ENCODE data around the gene UBASH3A.
A peak's percentile ranks its signal among the peaks of the same experiment; 100 is the strongest.

The UBASH3A gene

DNA sequence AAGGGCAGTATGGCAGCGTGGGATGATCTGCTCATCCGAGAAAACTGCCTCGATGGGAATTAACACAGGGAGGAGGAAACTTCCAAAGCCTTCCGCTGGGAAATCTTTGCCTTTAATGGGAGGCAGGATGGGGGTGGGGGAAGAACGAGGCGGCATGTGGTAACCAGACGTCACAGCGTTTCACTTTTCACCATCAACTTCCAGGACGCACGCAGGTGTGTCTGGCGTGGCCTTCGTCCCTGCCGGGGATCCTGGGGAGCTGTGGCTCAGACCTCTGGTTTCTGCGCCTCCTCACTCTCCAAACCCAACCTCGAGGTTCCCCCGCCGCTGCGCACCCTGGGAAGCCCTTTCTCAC is 92.0 kb downstream of the UBASH3A start:
- peak; percentile 57 for DNase-seq

DNA sequence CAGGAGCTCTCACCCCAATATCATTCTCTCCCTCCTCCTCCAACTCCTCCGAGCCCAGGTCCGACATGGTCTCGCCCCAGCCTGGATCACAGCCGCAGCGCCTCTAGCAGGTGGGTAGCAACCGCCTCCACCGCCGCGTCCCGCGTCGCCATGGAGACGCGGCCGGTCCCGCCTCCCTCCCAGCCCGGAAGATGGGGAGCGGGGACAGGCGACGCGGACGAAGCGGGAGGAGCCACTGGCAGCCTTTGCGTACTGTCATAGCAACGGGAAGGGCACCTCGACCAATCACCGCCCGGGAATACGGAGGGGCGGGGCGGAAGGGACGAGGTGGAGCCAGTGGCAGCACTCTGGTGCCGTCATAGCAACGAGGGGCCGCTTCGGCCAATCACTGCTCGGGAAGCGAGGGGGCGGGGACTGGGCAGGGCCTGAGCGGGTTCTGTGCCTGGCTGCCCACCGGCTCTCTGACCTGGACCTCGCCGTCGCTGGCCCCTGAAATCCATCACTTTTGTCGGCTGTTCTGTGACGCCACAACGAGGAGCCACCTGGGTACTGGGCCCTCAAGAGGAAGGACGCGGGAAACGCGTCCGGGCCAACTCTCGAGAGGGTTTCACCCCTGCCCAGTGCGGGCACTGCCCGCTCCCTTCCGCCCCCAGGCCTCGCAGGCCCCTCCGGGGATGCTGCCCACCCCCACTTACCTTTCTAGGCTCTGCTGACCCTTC is 92.6 kb downstream of the UBASH3A start, which contains the start of gene RSPH1:
Gene RSPH1 (minus strand): TSS at position 105 of the 719 bp plus-strand sequence. CDS start 38 bp downstream, at position 67.
- DNase-seq: peak; percentile 97

DNA sequence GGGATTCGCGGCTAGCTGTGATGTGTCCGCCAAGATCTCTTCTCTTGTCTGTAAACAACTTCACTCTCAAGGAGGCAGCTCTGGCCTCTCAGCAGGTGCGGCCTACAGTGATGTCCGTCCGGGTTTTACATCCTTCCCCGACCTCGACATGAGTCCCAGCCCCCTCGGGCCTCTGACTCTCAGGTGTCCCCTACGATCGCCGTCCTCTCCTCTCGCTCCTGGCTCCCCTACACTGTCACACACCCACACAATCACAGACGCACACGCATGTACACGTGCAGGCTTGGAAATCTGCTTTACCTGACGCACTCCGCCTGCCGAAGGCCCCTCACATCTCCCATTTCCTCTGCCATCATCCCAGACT is 93.1 kb downstream of the UBASH3A start:
- DNase-seq: no peak
